ENCODE data around the gene CDH16.
A peak's percentile ranks its signal among the peaks of the same experiment; 100 is the strongest.
"Not testable (repeated sequence)": the region's sequence is repeated elsewhere in the genome, so short reads cannot be mapped to it uniquely, and the experiment has no call there.

The CDH16 gene

GRCh38 chr16:66947302-66948065 is 28.8 kb upstream of the CDH16 start:
- ATAC-seq = peak; percentile 76 to 85

- no peak for ATAC-seq
Measured at GRCh38 chr16:66946974-66947301, 28.3 kb upstream of the CDH16 start.

- ATAC-seq = no peak
Measured at GRCh38 chr16:66946541-66946940, 27.9 kb upstream of the CDH16 start.

GRCh38 chr16:66945939-66946338 is 27.3 kb upstream of the CDH16 start:
- no peak for ATAC-seq

GRCh38 chr16:66944971-66945370 is 26.3 kb upstream of the CDH16 start:
- ATAC-seq = not testable (repeated sequence)

GRCh38 chr16:66944054-66944441 is 25.4 kb upstream of the CDH16 start:
- no peak for ATAC-seq

GRCh38 chr16:66943426-66944053 is 24.9 kb upstream of the CDH16 start:
- no peak for ATAC-seq

GRCh38 chr16:66942981-66943380 is 24.3 kb upstream of the CDH16 start:
- ATAC-seq = no peak

- ATAC-seq = no peak
Measured at GRCh38 chr16:66940236-66940635, 21.6 kb upstream of the CDH16 start.

- no peak for ATAC-seq
Measured at GRCh38 chr16:66939366-66939765, 20.7 kb upstream of the CDH16 start.

GRCh38 chr16:66937725-66938337 is 19.1 kb upstream of the CDH16 start:
- no peak for ATAC-seq

- ATAC-seq = no peak
Measured at GRCh38 chr16:66936889-66937554, 18.3 kb upstream of the CDH16 start.

- ATAC-seq = no peak
Measured at GRCh38 chr16:66936462-66936861, 17.8 kb upstream of the CDH16 start.

GRCh38 chr16:66935314-66936011 is 16.8 kb upstream of the CDH16 start, which contains the start of gene CES2:
Gene CES2, plus strand, starts transcription at chr16:66935516. Its CDS starts 120 bp downstream, at chr16:66935636.
- no peak for ATAC-seq

- not testable (repeated sequence) for ATAC-seq
Measured at GRCh38 chr16:66934839-66935313, 16.2 kb upstream of the CDH16 start.

- ATAC-seq = peak; percentile 86
Measured at GRCh38 chr16:66934138-66934838, 15.6 kb upstream of the CDH16 start, which contains the start of gene CIAO2B. Gene CIAO2B, minus strand, starts transcription at chr16:66934402. Its CDS starts 38 bp downstream, at chr16:66934364.

GRCh38 chr16:66933776-66934137 is 15.1 kb upstream of the CDH16 start:
- peak; percentile 76 to 81 for ATAC-seq

- ATAC-seq = no peak
Measured at GRCh38 chr16:66932076-66932475, 13.4 kb upstream of the CDH16 start.

- no peak for ATAC-seq
Measured at GRCh38 chr16:66931665-66932064, 13.0 kb upstream of the CDH16 start.

GRCh38 chr16:66930189-66930588 is 11.5 kb upstream of the CDH16 start:
- no peak for ATAC-seq

GRCh38 chr16:66928702-66929388 is 10.2 kb upstream of the CDH16 start:
- ATAC-seq = no peak
